Fibroblast of the aortic adventitia (primary cell): ENCODE measurements around the gene HLA-A. TPM values are rescaled to one million over a fixed set of nuclear protein-coding genes. Genes with fewer than 3 reads are reported as not detected.

Experiments used
- DNase-seq: peaks from one replicate; pipeline ENCODE4 v3.0.0-alpha.2; 2010; ENCODE audit warnings: low read depth
- H3K4me3 ChIP-seq: 2 replicates; pipeline ENCODE4 v1.5.1; 2011; ENCODE audit warnings: low read depth, mild to moderate bottlenecking, control low read depth, low read length, moderate library complexity
- CTCF ChIP-seq: IDR thresholded peaks from 2 replicates; pipeline ENCODE4 v1.5.1; 2011; ENCODE audit warnings: mild to moderate bottlenecking, low read length, control low read depth, inconsistent platforms; ENCODE audit not compliant: insufficient read depth
- total RNA-seq: library from RNA; depleted of rRNA; stranded (reverse); fragments of >200 nt; gene quantifications from 2 replicates; pipeline ENCODE4 v1.2.3, GENCODE V29; 2012; ENCODE audit warnings: low replicate concordance

Gene HLA-A
- total RNA-seq, 1 donor, result 184 TPM

- H3K4me3 ChIP-seq, result no peak overlapping the region
- DNase-seq, result no peak
- no peak for TF ChIP-seq CTCF
Measured at GRCh38 chr6:29951882-29952281, 9.6 kb downstream of the HLA-A start.

GRCh38 chr6:29953001-29953441 is 10.7 kb downstream of the HLA-A start:
- no peak for TF ChIP-seq CTCF

GRCh38 chr6:29953686-29954085 is 11.4 kb downstream of the HLA-A start:
- DNase-seq, result no peak
- no peak overlapping the region for H3K4me3 ChIP-seq
- TF ChIP-seq CTCF, result no peak

More at GRCh38 chr6:29953001-29953441, 10.7 kb downstream of the HLA-A start:
- DNase-seq, result peak; percentile 21
- no peak overlapping the region for H3K4me3 ChIP-seq

- no peak overlapping the region for H3K4me3 ChIP-seq
- TF ChIP-seq CTCF, result no peak
- DNase-seq, result no peak
Measured at GRCh38 chr6:29954272-29954671, 11.9 kb downstream of the HLA-A start.

GRCh38 chr6:29955783-29956182 is 13.5 kb downstream of the HLA-A start:
- TF ChIP-seq CTCF, result no peak
- no peak for DNase-seq
- no peak overlapping the region for H3K4me3 ChIP-seq

- TF ChIP-seq CTCF, result no peak
- no peak overlapping the region for H3K4me3 ChIP-seq
- DNase-seq, result no peak
Measured at GRCh38 chr6:29956518-29956917, 14.2 kb downstream of the HLA-A start.

GRCh38 chr6:29958046-29958445 is 15.7 kb downstream of the HLA-A start:
- DNase-seq, result no peak
- TF ChIP-seq CTCF, result no peak
- no peak overlapping the region for H3K4me3 ChIP-seq
